OCI-LY1 (cell line): Measurements from ENCODE around the gene CXCL10.
"Not testable (repeated sequence)": the region's sequence is repeated elsewhere in the genome, so short reads cannot be mapped to it uniquely, and the experiment has no call there.

ENCODE experiments used
- H2AFZ ChIP-seq: fragments of 200-600 bp; sonication (generic), shearing (Covaris generic); 2 replicates; pipeline ENCODE4 v1.6.0; 2014; ENCODE audit warnings: antibody characterized with exemption, mild to moderate bottlenecking, low read length
- H3F3A ChIP-seq: fragments of 200-600 bp; sonication (generic), shearing (Covaris generic); 2 replicates; pipeline ENCODE4 v1.6.0; 2014; ENCODE audit warnings: mild to moderate bottlenecking, antibody characterized with exemption, low read length, moderate library complexity; ENCODE audit not compliant: insufficient read depth
- H3K27ac ChIP-seq: fragments of 200-600 bp; sonication (generic); 2 replicates; pipeline ENCODE4 v1.5.1; 2014; ENCODE audit warnings: low read length, mixed run types, mild to moderate bottlenecking, low read depth; ENCODE audit not compliant: poor library complexity, severe bottlenecking
- H3K27me3 ChIP-seq: fragments of 200-600 bp; sonication (generic); 2 replicates; pipeline ENCODE4 v1.6.0; 2014; ENCODE audit warnings: antibody characterized with exemption, mild to moderate bottlenecking, low read length, moderate library complexity; ENCODE audit not compliant: insufficient read depth
- H3K36me3 ChIP-seq: fragments of 200-600 bp; sonication (generic); 2 replicates; pipeline ENCODE4 v1.6.1; 2014; ENCODE audit warnings: mild to moderate bottlenecking, antibody characterized with exemption, low read length, moderate library complexity, mixed read lengths; ENCODE audit not compliant: insufficient read depth
- H3K4me1 ChIP-seq: fragments of 200-600 bp; sonication (generic); 2 replicates; pipeline ENCODE4 v1.5.1; 2014; ENCODE audit warnings: mild to moderate bottlenecking, low read length, moderate library complexity; ENCODE audit not compliant: insufficient read depth, severe bottlenecking
- H3K4me2 ChIP-seq: fragments of 200-600 bp; sonication (generic), shearing (Covaris generic); 2 replicates; pipeline ENCODE4 v1.6.1; 2014; ENCODE audit warnings: low read length
- H3K4me3 ChIP-seq: fragments of 200-600 bp; sonication (generic); 2 replicates; pipeline ENCODE4 v1.5.1; 2014; ENCODE audit warnings: low read length, low read depth, mild to moderate bottlenecking, mixed read lengths; ENCODE audit not compliant: poor library complexity, severe bottlenecking
- H3K79me2 ChIP-seq: fragments of 200-600 bp; shearing (Covaris generic); 2 replicates; pipeline ENCODE4 v1.6.1; 2016; ENCODE audit warnings: mixed run types, low read length, mixed read lengths; ENCODE audit not compliant: insufficient read depth
- H3K9ac ChIP-seq: fragments of 200-600 bp; sonication (generic), shearing (Covaris generic); 2 replicates; pipeline ENCODE4 v1.6.1; 2014; ENCODE audit warnings: mild to moderate bottlenecking, low read length, mixed read lengths
- H3K9me2 ChIP-seq: fragments of 200-600 bp; sonication (generic), shearing (Covaris generic); 2 replicates; pipeline ENCODE4 v1.6.1; 2014; ENCODE audit warnings: low read depth, mild to moderate bottlenecking, low read length, mixed read lengths
- H3K9me3 ChIP-seq: fragments of 200-600 bp; shearing (Covaris generic); 2 replicates; pipeline ENCODE4 v1.6.1; 2014; ENCODE audit warnings: low read length, mixed read lengths
- H4K20me1 ChIP-seq: fragments of 200-600 bp; sonication (generic), shearing (Covaris generic); 2 replicates; pipeline ENCODE4 v1.6.0; 2016; ENCODE audit warnings: mild to moderate bottlenecking, low read length; ENCODE audit not compliant: insufficient read depth
- EZH2 ChIP-seq: fragments of 200-600 bp; sonication (generic), shearing (Covaris generic); IDR thresholded peaks from 2 replicates; pipeline ENCODE4 v1.8.0; 2017; ENCODE audit warnings: borderline replicate concordance, mixed run types, mild to moderate bottlenecking, antibody characterized with exemption, low read length, moderate library complexity, mixed read lengths
- TF ChIP-seq, protein P1 (sequence below): fragments of 200-600 bp; sonication (generic), shearing (Covaris generic); IDR thresholded peaks from 2 replicates; pipeline ENCODE4 v1.5.1; 2017; ENCODE audit warnings: mild to moderate bottlenecking, antibody characterized with exemption, low read length, moderate library complexity, mixed read lengths

The CXCL10 gene

DNA sequence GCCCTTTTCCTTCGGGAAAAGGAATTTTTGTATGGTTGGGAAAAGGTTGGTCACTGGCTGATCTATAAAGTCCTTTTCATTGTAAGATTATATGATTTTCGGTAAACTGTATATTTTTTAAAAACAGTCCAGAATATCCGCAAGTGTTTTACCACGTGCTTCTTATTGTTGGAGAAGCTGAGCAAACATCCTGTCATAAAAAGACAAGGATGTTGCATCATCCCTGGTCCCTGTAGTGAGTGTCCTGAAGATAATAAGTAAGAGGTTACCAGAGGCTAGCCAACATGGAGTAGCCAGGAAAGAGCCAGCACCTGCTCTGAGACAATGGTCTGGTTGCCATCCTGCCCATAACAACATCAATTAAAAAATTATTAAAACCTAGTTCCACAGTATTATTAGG lies 21.1 kb downstream of the CXCL10 start:
- H3K27ac ChIP-seq = no peak overlapping the region
- no peaks in the 10 kb centered on the region for H3K9me3 ChIP-seq
- no peaks in the 10 kb centered on the region for H3F3A ChIP-seq
- TF ChIP-seq, protein P1, sequence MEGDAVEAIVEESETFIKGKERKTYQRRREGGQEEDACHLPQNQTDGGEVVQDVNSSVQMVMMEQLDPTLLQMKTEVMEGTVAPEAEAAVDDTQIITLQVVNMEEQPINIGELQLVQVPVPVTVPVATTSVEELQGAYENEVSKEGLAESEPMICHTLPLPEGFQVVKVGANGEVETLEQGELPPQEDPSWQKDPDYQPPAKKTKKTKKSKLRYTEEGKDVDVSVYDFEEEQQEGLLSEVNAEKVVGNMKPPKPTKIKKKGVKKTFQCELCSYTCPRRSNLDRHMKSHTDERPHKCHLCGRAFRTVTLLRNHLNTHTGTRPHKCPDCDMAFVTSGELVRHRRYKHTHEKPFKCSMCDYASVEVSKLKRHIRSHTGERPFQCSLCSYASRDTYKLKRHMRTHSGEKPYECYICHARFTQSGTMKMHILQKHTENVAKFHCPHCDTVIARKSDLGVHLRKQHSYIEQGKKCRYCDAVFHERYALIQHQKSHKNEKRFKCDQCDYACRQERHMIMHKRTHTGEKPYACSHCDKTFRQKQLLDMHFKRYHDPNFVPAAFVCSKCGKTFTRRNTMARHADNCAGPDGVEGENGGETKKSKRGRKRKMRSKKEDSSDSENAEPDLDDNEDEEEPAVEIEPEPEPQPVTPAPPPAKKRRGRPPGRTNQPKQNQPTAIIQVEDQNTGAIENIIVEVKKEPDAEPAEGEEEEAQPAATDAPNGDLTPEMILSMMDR = no peak
- TF ChIP-seq EZH2 = no peak
- H3K9ac ChIP-seq = no peak overlapping the region
- H3K9me2 ChIP-seq = no peaks in the 10 kb centered on the region
- H3K4me3 ChIP-seq = no peak overlapping the region
- no peak overlapping the region for H2AFZ ChIP-seq
- H3K36me3 ChIP-seq = no peaks in the 10 kb centered on the region
- no peaks in the 10 kb centered on the region for H3K79me2 ChIP-seq
- no peak overlapping the region for H3K4me2 ChIP-seq
- H4K20me1 ChIP-seq = no peaks in the 10 kb centered on the region
- H3K4me1 ChIP-seq = no peaks in the 10 kb centered on the region
- H3K27me3 ChIP-seq = no peaks in the 10 kb centered on the region

DNA sequence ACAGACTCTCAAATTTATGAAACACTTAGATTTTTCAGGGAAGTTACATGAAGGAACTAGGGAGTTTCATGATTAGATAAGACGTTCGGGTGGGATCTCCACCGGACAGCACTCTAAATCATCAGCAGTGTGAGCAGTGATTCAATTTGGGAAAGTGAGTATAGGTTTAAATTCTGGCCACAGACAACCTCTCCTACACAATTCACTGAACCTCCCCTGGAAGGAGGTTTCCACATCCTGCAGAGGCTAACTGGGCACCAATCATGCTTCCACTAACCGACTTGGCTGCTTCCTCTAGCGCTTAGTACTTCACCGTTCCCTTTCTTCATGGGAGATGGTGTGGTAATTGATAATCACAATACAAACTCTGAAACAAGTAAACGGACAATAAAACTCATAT lies 21.6 kb downstream of the CXCL10 start:
- Histone ChIP-seq H3K36me3 (no peaks in the 10 kb centered on the region), H3K4me1 (no peaks in the 10 kb centered on the region), H3K27me3 (no peaks in the 10 kb centered on the region), H3K79me2 (no peaks in the 10 kb centered on the region), H2AFZ (no peak overlapping the region), H3F3A (no peaks in the 10 kb centered on the region), H3K9ac (no peak overlapping the region), H3K9me3 (no peaks in the 10 kb centered on the region), H3K9me2 (no peaks in the 10 kb centered on the region), H4K20me1 (no peaks in the 10 kb centered on the region), H3K27ac (no peak overlapping the region), H3K4me3 (no peak overlapping the region), H3K4me2 (no peak overlapping the region)
- TF ChIP-seq, protein P1 = no peak
- no peak for TF ChIP-seq EZH2

DNA sequence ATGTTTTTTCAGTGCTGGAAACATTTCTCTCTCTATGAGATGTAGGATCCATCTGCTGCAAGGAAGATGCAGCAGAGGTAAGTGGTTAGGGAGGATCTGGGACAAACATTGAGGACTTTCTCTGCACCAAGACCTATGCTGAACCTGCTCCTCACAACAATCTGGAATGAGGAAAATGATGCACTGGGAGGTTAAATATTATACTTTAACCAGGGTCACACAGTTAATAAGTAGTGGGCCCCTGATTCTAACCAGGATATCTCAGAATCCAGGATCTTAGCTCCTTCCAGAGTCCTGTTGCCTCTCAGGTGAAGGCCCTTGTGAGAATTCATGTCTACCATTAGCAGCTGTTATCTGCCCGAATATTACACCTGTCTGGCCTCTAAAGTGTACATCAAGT lies 23.0 kb downstream of the CXCL10 start:
- H4K20me1 ChIP-seq = no peaks in the 10 kb centered on the region
- H3K9me3 ChIP-seq = no peaks in the 10 kb centered on the region
- no peak overlapping the region for H2AFZ ChIP-seq
- no peak overlapping the region for H3K27ac ChIP-seq
- no peaks in the 10 kb centered on the region for H3F3A ChIP-seq
- no peaks in the 10 kb centered on the region for H3K9me2 ChIP-seq
- H3K4me3 ChIP-seq = no peak overlapping the region
- no peaks in the 10 kb centered on the region for H3K27me3 ChIP-seq
- no peaks in the 10 kb centered on the region for H3K4me1 ChIP-seq
- H3K36me3 ChIP-seq = no peaks in the 10 kb centered on the region
- no peaks in the 10 kb centered on the region for H3K79me2 ChIP-seq
- no peak overlapping the region for H3K4me2 ChIP-seq
- TF ChIP-seq, protein P1 = no peak
- TF ChIP-seq EZH2 = no peak
- no peak overlapping the region for H3K9ac ChIP-seq

DNA sequence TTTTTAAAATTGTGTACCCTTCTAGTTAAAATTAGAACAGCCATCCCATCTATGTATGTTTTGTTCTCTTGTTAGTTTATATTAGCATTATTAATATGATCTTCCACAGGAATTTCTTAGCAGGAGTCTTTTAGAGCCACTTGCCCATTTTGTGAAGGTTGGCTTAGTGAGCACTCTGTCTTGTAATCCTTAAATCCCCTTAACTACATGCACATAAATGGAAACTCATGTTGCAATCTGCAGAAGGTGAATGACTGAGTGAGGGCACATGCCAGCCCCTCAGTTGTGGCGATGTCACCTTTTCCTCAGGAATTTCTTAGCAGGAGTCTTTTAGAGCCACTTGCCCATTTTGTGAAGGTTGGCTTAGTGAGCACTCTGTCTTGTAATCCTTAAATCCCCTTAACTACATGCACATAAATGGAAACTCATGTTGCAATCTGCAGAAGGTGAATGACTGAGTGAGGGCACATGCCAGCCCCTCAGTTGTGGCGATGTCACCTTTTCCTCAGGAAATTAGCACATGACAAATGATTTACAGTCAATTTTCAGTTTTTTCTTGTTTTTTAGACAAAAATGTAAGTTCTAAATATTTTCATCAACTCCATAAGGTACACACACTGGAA lies 24.7 kb downstream of the CXCL10 start:
- not testable (repeated sequence) for H3K4me3 ChIP-seq, H3K4me2 ChIP-seq, H3K27ac ChIP-seq, H3K9ac ChIP-seq, H3K27me3 ChIP-seq, H4K20me1 ChIP-seq, H2AFZ ChIP-seq, H3F3A ChIP-seq, H3K36me3 ChIP-seq, H3K9me3 ChIP-seq, H3K4me1 ChIP-seq, H3K79me2 ChIP-seq, H3K9me2 ChIP-seq
